ENCODE data around the gene PGAP3.

The PGAP3 gene

DNA sequence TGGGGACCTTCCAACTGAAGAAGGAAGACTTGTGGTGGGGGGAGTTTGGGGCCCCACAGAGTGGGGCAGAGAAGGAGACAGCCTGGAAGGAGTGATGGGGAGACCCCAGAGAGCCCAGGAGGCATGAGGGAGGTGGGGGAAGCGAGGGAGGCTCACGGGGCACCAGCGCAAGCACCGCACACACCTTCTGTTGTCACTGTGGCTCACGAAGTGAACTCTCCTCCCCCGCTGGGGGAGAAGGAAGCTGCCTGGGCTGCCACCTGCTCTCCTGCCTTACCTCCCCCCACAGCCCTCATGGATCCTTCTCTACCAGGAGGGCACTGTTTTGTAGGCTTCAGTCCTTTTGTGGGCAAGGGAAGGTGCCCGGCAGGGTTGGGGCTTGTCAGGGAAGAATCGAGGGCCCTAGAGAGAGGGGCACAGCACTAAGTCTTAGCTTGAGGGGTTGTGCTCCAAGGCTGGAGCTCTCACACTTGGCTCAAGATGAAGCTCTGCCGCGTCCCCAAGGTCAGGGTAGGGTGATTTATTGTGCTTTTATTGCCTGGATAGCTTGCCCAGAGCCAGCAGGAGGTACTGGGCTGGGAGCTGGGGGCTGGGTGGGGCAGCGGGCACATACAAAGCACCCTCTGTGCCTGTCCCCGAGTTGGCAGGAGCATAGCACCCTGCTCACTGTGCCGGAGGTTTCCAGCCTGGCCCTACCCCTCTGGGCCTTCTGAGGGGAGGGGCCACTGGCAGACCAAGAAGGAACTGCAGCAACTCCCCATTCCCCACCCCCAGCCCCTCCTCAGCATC, 55.5 kb downstream of the PGAP3 start:
- Histone ChIP-seq H3K27me3 (ENCODE audit: control insufficient read depth in 5 of 5, insufficient read depth in 4 of 5, low read length in 5 of 5) (peaks cover 0 to 20% (median 3%) of the 10 kb centered on the region in 5 donors), H3K9ac (ENCODE audit: low read length in 5 of 5) (no peak overlapping the region), H3K9me3 (ENCODE audit: control insufficient read depth in 5 of 5, low read length in 5 of 5) (no peaks in the 10 kb centered on the region), H3K36me3 (ENCODE audit: control insufficient read depth in 5 of 5, insufficient read depth in 5 of 5, low read length in 5 of 5) (peaks cover 0 to 8% (median 0%) of the 10 kb centered on the region in 5 donors), H3K27ac (ENCODE audit: low read depth, low read length) (peak overlapping the region; percentile 7), H3K4me3 (ENCODE audit: low read depth in 1 of 5, low read length in 5 of 5) (peak overlapping the region in 2 of 5 donors; percentile 8 to 33), H3K4me1 (ENCODE audit: control insufficient read depth in 5 of 5, insufficient read depth in 5 of 5, low read length in 5 of 5) (peaks cover 3 to 83% (median 75%) of the 10 kb centered on the region in 5 donors)

DNA sequence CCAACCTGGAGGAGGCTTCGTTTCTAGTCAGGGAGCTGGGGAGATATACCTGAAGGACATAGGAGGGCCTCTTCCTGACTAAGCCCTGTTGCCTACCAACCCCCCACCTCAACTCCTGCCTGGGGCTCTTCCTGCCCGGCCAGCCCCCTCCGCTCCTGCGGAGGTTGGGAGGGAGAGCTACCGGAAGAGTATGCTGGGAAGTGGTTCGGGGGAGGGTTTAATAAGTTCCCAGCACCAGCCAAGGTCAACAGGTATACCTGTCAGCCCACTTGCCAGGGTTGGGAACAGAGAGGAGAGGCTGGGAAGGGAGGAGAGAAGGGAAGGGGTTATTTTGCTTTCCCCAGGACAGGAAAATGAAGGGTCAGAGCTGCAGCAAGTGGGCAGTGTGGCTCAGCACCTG, 56.5 kb downstream of the PGAP3 start:
- peaks cover 2 to 83% (median 78%) of the 10 kb centered on the region in 5 donors for H3K4me1 ChIP-seq (ENCODE audit: control insufficient read depth in 5 of 5, insufficient read depth in 5 of 5, low read length in 5 of 5)
- peaks cover 0 to 8% (median 0%) of the 10 kb centered on the region in 5 donors for H3K36me3 ChIP-seq (ENCODE audit: control insufficient read depth in 5 of 5, insufficient read depth in 5 of 5, low read length in 5 of 5)
- H3K9ac ChIP-seq (ENCODE audit: low read length in 5 of 5): no peak overlapping the region
- no peak overlapping the region for H3K4me3 ChIP-seq (ENCODE audit: low read depth in 1 of 5, low read length in 5 of 5)
- H3K9me3 ChIP-seq (ENCODE audit: control insufficient read depth in 5 of 5, low read length in 5 of 5): no peaks in the 10 kb centered on the region
- peaks cover 0 to 25% (median 9%) of the 10 kb centered on the region in 5 donors for H3K27me3 ChIP-seq (ENCODE audit: control insufficient read depth in 5 of 5, insufficient read depth in 4 of 5, low read length in 5 of 5)
- peak overlapping the region; percentile 7 for H3K27ac ChIP-seq (ENCODE audit: low read depth, low read length)

DNA sequence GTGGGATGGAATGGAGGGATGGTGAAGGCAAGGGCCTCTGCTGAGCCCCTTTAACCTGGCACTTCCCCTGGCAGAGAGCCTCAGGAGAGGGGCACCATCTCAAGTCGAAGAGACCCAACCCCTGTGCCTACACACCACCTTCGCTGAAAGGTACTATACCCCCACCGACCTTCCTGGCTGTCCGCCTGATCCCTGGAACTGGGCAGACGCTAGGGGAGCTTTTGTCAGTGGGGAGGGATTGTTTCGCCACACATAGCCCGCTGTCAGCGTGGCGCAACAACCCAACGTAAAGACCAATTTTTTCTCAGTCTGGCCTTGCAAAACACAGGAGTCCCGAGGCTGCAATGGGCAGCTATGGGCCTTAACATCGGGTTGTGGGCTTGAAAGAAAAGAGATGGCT, 58.0 kb downstream of the PGAP3 start:
- peak overlapping the region in 1 of 5 donors; percentile 31 for H3K4me3 ChIP-seq (ENCODE audit: low read depth in 1 of 5, low read length in 5 of 5)
- peaks cover 1 to 91% (median 79%) of the 10 kb centered on the region in 5 donors for H3K4me1 ChIP-seq (ENCODE audit: control insufficient read depth in 5 of 5, insufficient read depth in 5 of 5, low read length in 5 of 5)
- peak overlapping the region; percentile 50 for H3K27ac ChIP-seq (ENCODE audit: low read depth, low read length)

DNA sequence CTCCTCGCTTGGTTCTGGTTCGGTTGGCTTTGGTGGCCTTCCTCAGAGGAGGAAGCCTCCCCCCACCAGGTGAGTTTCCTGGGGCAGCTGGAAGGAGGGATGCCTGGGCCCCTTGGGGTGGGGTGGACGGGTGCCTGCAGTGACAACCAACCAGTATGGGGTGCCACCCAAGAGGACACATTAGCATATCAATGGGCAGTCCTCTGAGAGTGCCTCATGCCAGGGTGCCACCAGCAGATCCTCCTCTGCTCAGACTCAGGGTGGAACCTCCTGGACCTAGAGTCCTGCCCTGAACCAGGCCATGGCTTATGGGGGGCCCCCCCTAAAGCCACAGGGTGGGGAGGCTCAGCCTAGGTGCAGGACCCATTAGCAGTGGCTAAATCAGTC, 58.4 kb downstream of the PGAP3 start:
- peaks cover 0 to 43% (median 24%) of the 10 kb centered on the region in 5 donors for H3K27me3 ChIP-seq (ENCODE audit: control insufficient read depth in 5 of 5, insufficient read depth in 4 of 5, low read length in 5 of 5)
- peak overlapping the region in 2 of 5 donors; percentile 25 to 31 for H3K9ac ChIP-seq (ENCODE audit: low read length in 5 of 5)
- H3K9me3 ChIP-seq (ENCODE audit: control insufficient read depth in 5 of 5, low read length in 5 of 5): no peaks in the 10 kb centered on the region
- H3K36me3 ChIP-seq (ENCODE audit: control insufficient read depth in 5 of 5, insufficient read depth in 5 of 5, low read length in 5 of 5): no peaks in the 10 kb centered on the region
- peak overlapping the region; percentile 27 for H3K27ac ChIP-seq (ENCODE audit: low read depth, low read length)
- peaks cover under 1 to 88% (median 76%) of the 10 kb centered on the region in 5 donors for H3K4me1 ChIP-seq (ENCODE audit: control insufficient read depth in 5 of 5, insufficient read depth in 5 of 5, low read length in 5 of 5)
- peak overlapping the region in 1 of 5 donors; percentile 31 for H3K4me3 ChIP-seq (ENCODE audit: low read depth in 1 of 5, low read length in 5 of 5)

More for the DNA sequence above, 58.0 kb downstream of the PGAP3 start:
- Histone ChIP-seq H3K36me3 (ENCODE audit: control insufficient read depth in 5 of 5, insufficient read depth in 5 of 5, low read length in 5 of 5) (peaks cover 0 to 3% (median 0%) of the 10 kb centered on the region in 5 donors), H3K9me3 (ENCODE audit: control insufficient read depth in 5 of 5, low read length in 5 of 5) (no peaks in the 10 kb centered on the region), H3K9ac (ENCODE audit: low read length in 5 of 5) (peak overlapping the region in 1 of 5 donors; percentile 31), H3K27me3 (ENCODE audit: control insufficient read depth in 5 of 5, insufficient read depth in 4 of 5, low read length in 5 of 5) (peaks cover 0 to 40% (median 22%) of the 10 kb centered on the region in 5 donors)

DNA sequence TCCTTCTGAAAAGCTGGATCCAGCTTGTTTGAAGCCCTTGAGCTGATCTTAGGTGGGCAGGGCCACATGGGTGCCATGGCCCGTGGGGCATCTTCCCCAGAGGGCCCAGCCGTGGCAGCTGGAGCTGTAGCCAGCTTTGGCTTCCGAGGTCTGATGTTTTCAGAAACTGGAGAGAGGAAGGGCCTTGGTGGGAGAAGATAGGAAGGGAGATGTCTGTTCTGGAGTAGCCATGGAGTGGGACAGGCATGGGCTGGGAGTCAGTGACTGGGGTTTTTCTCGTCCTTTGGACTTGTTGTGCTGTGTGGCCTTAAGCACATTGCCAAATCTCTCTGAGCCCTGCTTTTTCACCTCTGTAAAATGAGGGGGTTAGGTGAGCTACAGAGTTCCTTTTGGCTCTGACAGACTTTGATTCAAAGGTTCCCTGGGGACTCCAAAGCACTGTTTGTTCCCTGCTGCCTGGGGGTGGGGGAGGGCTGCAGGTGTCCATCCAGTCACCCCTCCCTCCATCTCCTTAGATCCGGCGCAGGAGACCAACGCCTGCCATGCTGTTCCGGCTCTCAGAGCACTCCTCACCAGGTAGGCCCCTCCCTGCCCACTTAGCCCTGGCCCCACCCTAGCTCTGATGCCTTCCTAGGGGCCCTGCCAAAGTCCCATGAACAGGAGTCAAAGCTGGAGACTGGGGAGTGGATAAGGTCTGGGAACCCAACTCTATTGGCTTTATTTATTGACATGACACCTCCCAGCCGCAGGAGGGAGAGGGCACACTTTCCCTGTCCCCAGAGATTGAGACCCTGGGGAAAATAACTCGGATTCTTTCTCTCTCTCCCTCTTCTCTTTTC, 59.0 kb downstream of the PGAP3 start:
- Histone ChIP-seq H3K27me3 (ENCODE audit: control insufficient read depth in 5 of 5, insufficient read depth in 4 of 5, low read length in 5 of 5) (peaks cover 0 to 43% (median 24%) of the 10 kb centered on the region in 5 donors), H3K27ac (ENCODE audit: low read depth, low read length) (peak overlapping the region; percentile 27), H3K4me3 (ENCODE audit: low read depth in 1 of 5, low read length in 5 of 5) (peak overlapping the region in 3 of 5 donors; percentile 6 to 51 (median 22)), H3K9me3 (ENCODE audit: control insufficient read depth in 5 of 5, low read length in 5 of 5) (no peaks in the 10 kb centered on the region), H3K36me3 (ENCODE audit: control insufficient read depth in 5 of 5, insufficient read depth in 5 of 5, low read length in 5 of 5) (no peaks in the 10 kb centered on the region), H3K4me1 (ENCODE audit: control insufficient read depth in 5 of 5, insufficient read depth in 5 of 5, low read length in 5 of 5) (peaks cover 0 to 82% (median 71%) of the 10 kb centered on the region in 5 donors), H3K9ac (ENCODE audit: low read length in 5 of 5) (peak overlapping the region in 2 of 5 donors; percentile 27 to 71)

DNA sequence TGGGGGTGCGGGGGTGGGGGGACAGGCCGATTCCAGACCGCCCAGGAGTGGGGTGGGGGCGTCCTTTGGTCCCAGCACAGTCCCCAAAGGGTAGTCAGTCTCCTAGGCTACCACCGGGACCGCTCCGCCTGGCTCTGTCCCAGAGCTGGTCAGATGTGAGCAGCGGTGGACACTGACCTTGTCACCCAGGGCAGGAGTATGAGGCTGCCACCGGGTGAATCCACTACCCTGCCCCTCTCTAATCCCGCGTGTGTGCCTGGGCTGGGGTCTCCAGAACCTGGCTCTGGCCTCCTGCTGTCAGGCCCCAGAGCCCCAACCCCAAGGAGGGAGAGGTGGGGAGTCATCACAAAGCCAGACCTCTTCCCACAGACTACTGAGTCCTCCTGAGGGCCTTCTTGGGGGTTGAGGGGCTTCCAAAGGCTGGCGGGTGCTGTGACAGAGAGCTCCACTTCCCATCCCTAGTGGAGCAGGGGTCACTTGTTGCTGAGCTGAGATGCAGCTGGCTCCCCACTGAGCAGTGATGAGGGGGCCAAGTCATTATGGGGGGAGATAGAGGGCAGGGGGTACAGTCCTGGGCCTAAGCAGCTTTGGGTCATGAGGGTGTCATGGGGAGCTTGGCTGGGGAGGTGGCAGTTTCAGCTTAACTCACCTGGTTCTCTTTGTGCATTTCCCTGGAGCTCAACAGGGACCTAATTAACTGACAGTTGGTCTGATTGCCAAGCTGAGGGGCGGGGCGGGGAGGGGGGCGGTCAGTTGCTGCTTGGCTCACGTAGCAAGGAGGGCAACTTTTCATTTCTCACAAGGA, 59.9 kb downstream of the PGAP3 start:
- Histone ChIP-seq H3K36me3 (ENCODE audit: control insufficient read depth in 5 of 5, insufficient read depth in 5 of 5, low read length in 5 of 5) (no peaks in the 10 kb centered on the region), H3K9me3 (ENCODE audit: control insufficient read depth in 5 of 5, low read length in 5 of 5) (no peaks in the 10 kb centered on the region), H3K9ac (ENCODE audit: low read length in 5 of 5) (peak overlapping the region in 3 of 5 donors; percentile 38 to 69 (median 56)), H3K27me3 (ENCODE audit: control insufficient read depth in 5 of 5, insufficient read depth in 4 of 5, low read length in 5 of 5) (peaks cover 0 to 43% (median 24%) of the 10 kb centered on the region in 5 donors), H3K27ac (ENCODE audit: low read depth, low read length) (peak overlapping the region; percentile 23), H3K4me3 (ENCODE audit: low read depth in 1 of 5, low read length in 5 of 5) (peak overlapping the region in 4 of 5 donors; percentile 51 to 73 (median 66)), H3K4me1 (ENCODE audit: control insufficient read depth in 5 of 5, insufficient read depth in 5 of 5, low read length in 5 of 5) (peaks cover 0 to 77% (median 70%) of the 10 kb centered on the region in 5 donors)

DNA sequence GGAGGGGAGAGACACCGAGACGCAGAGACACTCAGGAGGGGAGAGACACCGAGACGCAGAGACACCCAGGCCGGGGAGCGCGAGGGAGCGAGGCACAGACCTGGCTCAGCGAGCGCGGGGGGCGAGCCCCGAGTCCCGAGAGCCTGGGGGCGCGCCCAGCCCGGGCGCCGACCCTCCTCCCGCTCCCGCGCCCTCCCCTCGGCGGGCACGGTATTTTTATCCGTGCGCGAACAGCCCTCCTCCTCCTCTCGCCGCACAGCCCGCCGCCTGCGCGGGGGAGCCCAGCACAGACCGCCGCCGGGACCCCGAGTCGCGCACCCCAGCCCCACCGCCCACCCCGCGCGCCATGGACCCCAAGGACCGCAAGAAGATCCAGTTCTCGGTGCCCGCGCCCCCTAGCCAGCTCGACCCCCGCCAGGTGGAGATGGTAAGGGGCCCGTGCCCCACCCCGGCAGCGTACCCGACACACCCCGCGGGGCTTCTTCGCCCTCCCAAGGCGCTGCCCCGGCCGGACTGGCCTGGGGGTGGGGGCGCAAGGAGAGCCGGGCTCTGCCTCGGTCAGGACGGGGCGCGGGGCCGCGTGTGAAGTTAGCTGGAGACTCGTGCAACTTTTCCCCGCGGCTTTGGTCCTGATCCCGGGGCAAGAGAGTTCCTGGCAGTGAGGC, 60.7 kb downstream of the PGAP3 start:
- H3K4me3 ChIP-seq (ENCODE audit: low read depth in 1 of 5, low read length in 5 of 5): peak overlapping the region; percentile 43 to 70 (median 62)
- peaks cover 0 to 43% (median 24%) of the 10 kb centered on the region in 5 donors for H3K27me3 ChIP-seq (ENCODE audit: control insufficient read depth in 5 of 5, insufficient read depth in 4 of 5, low read length in 5 of 5)
- H3K9me3 ChIP-seq (ENCODE audit: control insufficient read depth in 5 of 5, low read length in 5 of 5): no peaks in the 10 kb centered on the region
- H3K36me3 ChIP-seq (ENCODE audit: control insufficient read depth in 5 of 5, insufficient read depth in 5 of 5, low read length in 5 of 5): no peaks in the 10 kb centered on the region
- H3K9ac ChIP-seq (ENCODE audit: low read length in 5 of 5): peak overlapping the region in 2 of 5 donors; percentile 30 to 67
- peak overlapping the region; percentile 23 for H3K27ac ChIP-seq (ENCODE audit: low read depth, low read length)
- peaks cover 1 to 74% (median 68%) of the 10 kb centered on the region in 5 donors for H3K4me1 ChIP-seq (ENCODE audit: control insufficient read depth in 5 of 5, insufficient read depth in 5 of 5, low read length in 5 of 5)

DNA sequence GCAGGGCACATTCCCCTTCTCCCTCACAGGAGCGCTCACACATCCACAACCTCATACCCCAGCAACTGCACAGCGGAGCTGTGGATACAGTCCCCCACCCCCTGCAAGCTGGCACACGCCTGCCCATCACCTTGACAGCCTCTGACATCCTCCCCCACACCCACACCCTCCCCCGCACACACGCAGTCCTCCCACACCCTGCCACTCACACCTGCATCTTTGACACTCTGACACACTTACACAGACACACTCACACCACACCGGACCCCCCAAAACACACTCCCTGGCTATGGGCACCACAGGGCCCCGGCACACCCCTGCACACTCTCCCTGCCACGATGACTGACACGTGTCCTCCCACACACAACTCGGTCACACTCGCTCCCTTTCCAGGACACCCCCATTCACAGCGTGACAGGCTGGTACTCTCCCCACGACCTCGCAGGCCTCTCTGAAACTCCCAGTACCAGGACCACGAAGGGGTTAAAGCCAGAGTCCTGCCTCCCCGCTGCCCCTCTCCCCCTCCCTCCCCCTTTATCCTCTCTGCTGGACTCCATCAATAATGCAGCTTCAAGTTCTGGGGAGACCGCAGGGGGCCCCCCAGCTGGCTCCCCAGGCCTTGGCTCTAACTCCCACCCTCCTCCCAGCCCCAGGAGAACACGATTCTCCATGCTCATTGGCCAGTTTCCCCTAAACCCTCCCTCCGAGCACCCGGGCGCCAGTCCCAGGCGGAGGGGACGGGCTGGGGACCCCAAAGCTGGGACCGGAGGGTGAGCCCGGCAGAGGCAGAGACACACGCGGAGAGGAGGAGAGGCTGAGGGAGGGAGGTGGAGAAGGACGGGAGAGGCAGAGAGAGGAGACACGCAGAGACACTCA, 61.4 kb downstream of the PGAP3 start, which contains the start of gene PPP1R1B:
TSS of gene PPP1R1B (plus strand) at position 782 of the 876 bp plus-strand sequence. CDS start 441 bp downstream, outside the sequence.
- Histone ChIP-seq H3K4me1 (ENCODE audit: control insufficient read depth in 5 of 5, insufficient read depth in 5 of 5, low read length in 5 of 5) (peaks cover 3 to 68% (median 62%) of the 10 kb centered on the region in 5 donors), H3K27me3 (ENCODE audit: control insufficient read depth in 5 of 5, insufficient read depth in 4 of 5, low read length in 5 of 5) (peaks cover 0 to 40% (median 24%) of the 10 kb centered on the region in 5 donors), H3K9me3 (ENCODE audit: control insufficient read depth in 5 of 5, low read length in 5 of 5) (no peaks in the 10 kb centered on the region), H3K4me3 (ENCODE audit: low read depth in 1 of 5, low read length in 5 of 5) (peak within 1 kb of the TSS; percentile 43 to 73 (median 62)), H3K36me3 (ENCODE audit: control insufficient read depth in 5 of 5, insufficient read depth in 5 of 5, low read length in 5 of 5) (no peaks in the 10 kb centered on the region), H3K27ac (ENCODE audit: low read depth, low read length) (peak within 1 kb of the TSS; percentile 23), H3K9ac (ENCODE audit: low read length in 5 of 5) (peak within 1 kb of the TSS in 3 of 5 donors; percentile 30 to 69 (median 56))
